SU-DHL-6 (cell line): ENCODE data around the gene LDB2.

Experiments used
- H2AFZ ChIP-seq: fragments of 200-600 bp; sonication (generic); 2 replicates; pipeline ENCODE4 v1.6.1; 2014; ENCODE audit warnings: low read depth, mild to moderate bottlenecking, moderate library complexity, mixed read lengths, antibody characterized with exemption, low read length; ENCODE audit not compliant: severe bottlenecking
- H3F3A ChIP-seq: fragments of 200-600 bp; shearing (Covaris generic); 2 replicates; pipeline ENCODE4 v1.6.0; 2016; ENCODE audit warnings: antibody characterized with exemption, mild to moderate bottlenecking; ENCODE audit not compliant: insufficient read depth
- H3K27ac ChIP-seq: fragments of 200-600 bp; sonication (generic); 2 replicates; pipeline ENCODE4 v1.5.1; 2016; ENCODE audit warnings: low read depth, mild to moderate bottlenecking, low read length, moderate library complexity, mixed read lengths
- H3K27me3 ChIP-seq: fragments of 200-600 bp; sonication (generic), shearing (Covaris generic); 2 replicates; pipeline ENCODE4 v1.6.0; 2014; ENCODE audit warnings: mild to moderate bottlenecking, low read length
- H3K36me3 ChIP-seq: fragments of 200-600 bp; sonication (generic); 2 replicates; pipeline ENCODE4 v1.6.1; 2014; ENCODE audit warnings: mild to moderate bottlenecking, low read length, mixed read lengths
- H3K4me2 ChIP-seq: fragments of 300-600, 200-600 bp; shearing (Covaris generic), sonication (generic); 2 replicates; pipeline ENCODE4 v1.6.0; 2014; ENCODE audit warnings: low read length, low read depth, mild to moderate bottlenecking; ENCODE audit not compliant: poor library complexity, severe bottlenecking
- H3K4me3 ChIP-seq: fragments of 200-600 bp; sonication (generic); 2 replicates; pipeline ENCODE4 v1.5.1; 2014; ENCODE audit warnings: antibody characterized with exemption, low read length, mild to moderate bottlenecking, mixed read lengths; ENCODE audit not compliant: insufficient read depth, poor library complexity, severe bottlenecking
- H3K79me2 ChIP-seq: fragments of 200-600 bp; sonication (generic); 2 replicates; pipeline ENCODE4 v1.6.1; 2014; ENCODE audit warnings: mild to moderate bottlenecking, low read length, moderate library complexity; ENCODE audit not compliant: insufficient read depth
- H3K9ac ChIP-seq: fragments of 200-600 bp; sonication (generic); 2 replicates; pipeline ENCODE4 v1.7.0; 2014; ENCODE audit warnings: mild to moderate bottlenecking, low read length
- H3K9me2 ChIP-seq: fragments of 200-600 bp; sonication (generic); replicated peaks from 2 replicates; pipeline ENCODE4 v1.6.1; 2014; ENCODE audit warnings: low read length; ENCODE audit not compliant: insufficient read depth
- H3K9me3 ChIP-seq: fragments of 200-600 bp; sonication (generic); 2 replicates; pipeline ENCODE4 v1.6.1; 2014; ENCODE audit warnings: low read length, mixed read lengths; ENCODE audit not compliant: insufficient read depth
- H4K20me1 ChIP-seq: fragments of 200-600 bp; sonication (generic); 2 replicates; pipeline ENCODE4 v1.6.1; 2014; ENCODE audit warnings: low read depth, mild to moderate bottlenecking, antibody characterized with exemption, low read length, moderate library complexity, mixed read lengths
- CTCF ChIP-seq: fragments of 200-600 bp; sonication (generic); IDR thresholded peaks from one replicate; pipeline ENCODE4 v1.5.1; 2017; ENCODE audit warnings: antibody characterized with exemption, mild to moderate bottlenecking, low read length, moderate library complexity; ENCODE audit not compliant: insufficient read depth, poor library complexity, severe bottlenecking
- EZH2phosphoT487 ChIP-seq: fragments of 200-600 bp; sonication (generic), shearing (Covaris generic); conservative IDR thresholded peaks from 2 replicates; pipeline ENCODE4 v1.6.1; 2018; ENCODE audit warnings: mild to moderate bottlenecking, antibody characterized with exemption, low read length, moderate library complexity, mixed read lengths

The LDB2 gene

GRCh38 chr4:16608123-16608522 lies 290.3 kb downstream of the LDB2 start:
- Histone ChIP-seq H3K9ac (no peak overlapping the region), H3K9me3 (no peaks in the 10 kb centered on the region), H3K4me3 (no peak overlapping the region), H3K27me3 (no peaks in the 10 kb centered on the region), H2AFZ (no peak overlapping the region), H3K79me2 (no peaks in the 10 kb centered on the region), H3K36me3 (no peaks in the 10 kb centered on the region), H4K20me1 (no peaks in the 10 kb centered on the region), H3K27ac (no peak overlapping the region), H3K4me2 (no peak overlapping the region), H3F3A (no peaks in the 10 kb centered on the region), H3K9me2 (no peaks in the 10 kb centered on the region)
- TF ChIP-seq EZH2phosphoT487 (no peak), CTCF (no peak)

- H3K27ac ChIP-seq: no peak overlapping the region
- H3K4me2 ChIP-seq: no peak overlapping the region
- H3K9me2 ChIP-seq: no peaks in the 10 kb centered on the region
- H3K9me3 ChIP-seq: no peaks in the 10 kb centered on the region
- H3K9ac ChIP-seq: no peak overlapping the region
- no peaks in the 10 kb centered on the region for H3F3A ChIP-seq
- TF ChIP-seq EZH2phosphoT487: no peak
- H3K79me2 ChIP-seq: no peaks in the 10 kb centered on the region
- H4K20me1 ChIP-seq: no peaks in the 10 kb centered on the region
- H3K27me3 ChIP-seq: no peaks in the 10 kb centered on the region
- H3K36me3 ChIP-seq: no peaks in the 10 kb centered on the region
- no peak overlapping the region for H2AFZ ChIP-seq
- H3K4me3 ChIP-seq: no peak overlapping the region
These were observed 291.0 kb downstream of the LDB2 start for GRCh38 chr4:16607241-16608066.

GRCh38 chr4:16606691-16607090 lies 291.8 kb downstream of the LDB2 start:
- TF ChIP-seq CTCF: no peak
- no peak for TF ChIP-seq EZH2phosphoT487
- Histone ChIP-seq H3K4me2 (no peak overlapping the region), H3K9ac (no peak overlapping the region), H3K79me2 (no peaks in the 10 kb centered on the region), H3F3A (no peaks in the 10 kb centered on the region), H3K9me3 (no peaks in the 10 kb centered on the region), H2AFZ (no peak overlapping the region), H3K27ac (no peak overlapping the region), H3K9me2 (no peaks in the 10 kb centered on the region), H3K36me3 (no peaks in the 10 kb centered on the region), H3K27me3 (no peaks in the 10 kb centered on the region), H4K20me1 (no peaks in the 10 kb centered on the region), H3K4me3 (no peak overlapping the region)

- H2AFZ ChIP-seq: no peak overlapping the region
- H4K20me1 ChIP-seq: no peaks in the 10 kb centered on the region
- H3K9me3 ChIP-seq: no peaks in the 10 kb centered on the region
- H3K27me3 ChIP-seq: no peaks in the 10 kb centered on the region
- no peak overlapping the region for H3K4me2 ChIP-seq
- no peak overlapping the region for H3K27ac ChIP-seq
- no peaks in the 10 kb centered on the region for H3K9me2 ChIP-seq
- H3K9ac ChIP-seq: no peak overlapping the region
- H3K4me3 ChIP-seq: no peak overlapping the region
- TF ChIP-seq CTCF: no peak
- TF ChIP-seq EZH2phosphoT487: no peak
- H3F3A ChIP-seq: no peaks in the 10 kb centered on the region
- H3K79me2 ChIP-seq: no peaks in the 10 kb centered on the region
- H3K36me3 ChIP-seq: no peaks in the 10 kb centered on the region
These were observed 295.3 kb downstream of the LDB2 start for GRCh38 chr4:16603178-16603577.
